Karpas-422 (cell line): ENCODE measurements around the gene GPI. TPM values are rescaled to one million over a fixed set of nuclear protein-coding genes. Genes with fewer than 3 reads are reported as not detected.
"Not testable (repeated sequence)": the region's sequence is repeated elsewhere in the genome, so short reads cannot be mapped to it uniquely, and the experiment has no call there.

Experiments
- DNase-seq: peaks from one replicate; pipeline ENCODE4 v3.0.0-alpha.2; 2015
- H2AFZ ChIP-seq: fragments of 200-600 bp; sonication (generic); 2 replicates; pipeline ENCODE4 v1.6.1; 2014; ENCODE audit warnings: antibody characterized with exemption, low read length, mixed read lengths
- H3K27ac ChIP-seq: fragments of 200-600 bp; sonication (generic); 2 replicates; pipeline ENCODE4 v1.5.1; 2014; ENCODE audit warnings: mild to moderate bottlenecking, low read length, moderate library complexity
- H3K27me3 ChIP-seq: fragments of 200-600 bp; sonication (generic); 2 replicates; pipeline ENCODE4 v1.6.1; 2014; ENCODE audit warnings: low read length, mixed read lengths
- H3K36me3 ChIP-seq: fragments of 200-600 bp; sonication (generic); 2 replicates; pipeline ENCODE4 v1.6.1; 2014; ENCODE audit warnings: low read length, mixed read lengths; ENCODE audit not compliant: insufficient read depth
- H3K4me1 ChIP-seq: fragments of 200-600 bp; sonication (generic); 2 replicates; pipeline ENCODE4 v1.6.1; 2014; ENCODE audit warnings: mild to moderate bottlenecking, low read length, mixed read lengths
- H3K4me2 ChIP-seq: fragments of 200-600 bp; sonication (generic); 2 replicates; pipeline ENCODE4 v1.6.1; 2014; ENCODE audit warnings: low read length, low read depth, mild to moderate bottlenecking; ENCODE audit not compliant: poor library complexity, severe bottlenecking
- H3K4me3 ChIP-seq: fragments of 200-600 bp; sonication (generic); 2 replicates; pipeline ENCODE4 v1.5.1; 2014; ENCODE audit warnings: mild to moderate bottlenecking, antibody characterized with exemption, low read length, mixed read lengths
- H3K79me2 ChIP-seq: fragments of 200-600 bp; sonication (generic); 2 replicates; pipeline ENCODE4 v1.6.1; 2014; ENCODE audit warnings: mild to moderate bottlenecking, low read length, mixed read lengths
- H3K9ac ChIP-seq: fragments of 200-600 bp; sonication (generic); 2 replicates; pipeline ENCODE4 v1.6.0; 2014; ENCODE audit warnings: low read length
- H3K9me2 ChIP-seq: fragments of 200-600 bp; sonication (generic), shearing (Covaris generic); replicated peaks from 2 replicates; pipeline ENCODE4 v1.6.0; 2014; ENCODE audit warnings: mild to moderate bottlenecking, low read length, moderate library complexity; ENCODE audit not compliant: insufficient read depth
- H3K9me3 ChIP-seq: fragments of 300-700, 200-600 bp; sonication (generic); 2 replicates; pipeline ENCODE4 v1.6.1; 2014; ENCODE audit warnings: low read length, mixed read lengths
- H4K20me1 ChIP-seq: fragments of 200-600 bp; sonication (generic); 2 replicates; pipeline ENCODE4 v1.6.1; 2014; ENCODE audit warnings: mild to moderate bottlenecking, antibody characterized with exemption, low read length, low read depth; ENCODE audit not compliant: insufficient read depth
- total RNA-seq: library from RNA; depleted of rRNA; stranded (reverse); fragments of >200 nt; shearing (Covaris generic); gene quantifications from 2 replicates; pipeline ENCODE4 v1.2.3, GENCODE V29; 2014; ENCODE audit warnings: low replicate concordance

Gene GPI
- total RNA-seq, 1 experiment from 2014 or later, result 219 TPM

DNA sequence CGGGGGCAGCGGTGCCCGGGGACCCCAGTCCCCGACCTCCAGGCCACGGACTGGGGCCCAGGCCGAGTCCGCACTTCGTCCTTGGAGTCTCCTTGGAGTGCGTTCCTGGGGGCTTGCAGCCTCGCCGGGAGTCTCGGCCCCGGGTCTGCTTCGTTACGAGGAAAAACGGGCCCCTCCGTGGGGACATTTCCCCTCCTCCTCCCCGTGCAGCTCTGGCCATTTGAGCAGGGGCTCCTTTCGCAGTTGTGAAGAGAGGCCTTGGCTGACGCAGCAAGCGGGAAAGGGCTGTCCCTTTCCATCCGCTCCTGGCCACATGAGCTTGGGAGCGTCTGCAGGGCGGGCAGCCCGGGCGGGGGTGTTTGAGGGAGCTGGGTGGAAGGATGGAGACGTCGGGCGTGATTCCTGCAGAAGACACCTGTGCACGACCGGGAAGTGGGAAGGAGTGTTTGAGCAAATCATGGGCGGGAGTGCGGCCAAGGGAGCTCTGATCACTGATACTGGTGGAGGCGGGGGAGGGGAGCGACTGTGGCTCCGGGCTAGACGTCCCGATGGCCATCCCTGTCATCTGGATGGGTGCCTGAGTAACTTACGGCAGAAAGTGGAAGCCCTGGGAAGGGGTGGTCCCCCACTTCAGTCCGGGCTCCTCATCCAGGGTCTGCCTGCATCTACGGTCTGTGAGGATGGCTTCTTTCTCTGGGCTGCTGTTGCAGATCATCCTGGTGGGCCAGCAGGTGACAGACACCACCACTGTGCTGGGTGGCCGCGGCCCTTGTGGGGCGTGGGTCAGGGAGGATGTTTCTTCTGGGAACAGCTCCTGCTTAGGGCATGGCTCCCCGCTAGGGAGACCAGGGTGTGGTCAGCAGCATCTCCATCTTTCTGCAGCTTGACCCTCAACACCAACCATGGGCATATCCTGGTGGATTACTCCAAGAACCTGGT, 736 bp downstream of the GPI start:
- DNase-seq, result peak; percentile 58

GRCh38 chr19:34366738-34367623, 2.0 kb downstream of the GPI start:
- H3K27me3 ChIP-seq, result no peaks in the 10 kb centered on the region
- H2AFZ ChIP-seq, result no peak overlapping the region
- H3K9me3 ChIP-seq, result no peaks in the 10 kb centered on the region
- H3K4me2 ChIP-seq, result peak overlapping the region; percentile 87
- peak overlapping the region; percentile 100 for H3K9ac ChIP-seq
- H3K79me2 ChIP-seq, result peaks cover 56% of the 10 kb centered on the region
- H4K20me1 ChIP-seq, result peaks cover 23% of the 10 kb centered on the region
- H3K9me2 ChIP-seq, result no peaks in the 10 kb centered on the region
- H3K27ac ChIP-seq, result no peak overlapping the region
- H3K4me1 ChIP-seq, result peaks cover 29% of the 10 kb centered on the region
- peak overlapping the region; percentile 100 for H3K4me3 ChIP-seq
- H3K36me3 ChIP-seq, result peaks cover 42% of the 10 kb centered on the region
- no peak for DNase-seq

More for the DNA sequence above, 736 bp downstream of the GPI start:
- peaks cover 29% of the 10 kb centered on the region for H3K4me1 ChIP-seq
- H4K20me1 ChIP-seq, result peaks cover 23% of the 10 kb centered on the region
- peak overlapping the region; percentile 100 for H3K4me3 ChIP-seq
- peaks cover 49% of the 10 kb centered on the region for H3K79me2 ChIP-seq
- H2AFZ ChIP-seq, result peak overlapping the region; percentile 83; the same call in 1 of the 2 replicates
- no peaks in the 10 kb centered on the region for H3K9me3 ChIP-seq
- peak overlapping the region; percentile 87 for H3K4me2 ChIP-seq
- peak overlapping the region; percentile 72 for H3K27ac ChIP-seq
- H3K27me3 ChIP-seq, result no peaks in the 10 kb centered on the region
- no peaks in the 10 kb centered on the region for H3K9me2 ChIP-seq
- peak overlapping the region; percentile 100 for H3K9ac ChIP-seq
- peaks cover 35% of the 10 kb centered on the region for H3K36me3 ChIP-seq

- Histone ChIP-seq H3K9ac (no peak overlapping the region), H3K36me3 (peaks cover 42% of the 10 kb centered on the region), H3K4me1 (peaks cover 29% of the 10 kb centered on the region), H3K4me2 (no peak overlapping the region), H3K9me3 (no peaks in the 10 kb centered on the region), H3K27me3 (no peaks in the 10 kb centered on the region), H3K79me2 (peaks cover 61% of the 10 kb centered on the region), H3K9me2 (no peaks in the 10 kb centered on the region), H2AFZ (no peak overlapping the region), H3K4me3 (no peak overlapping the region), H3K27ac (no peak overlapping the region), H4K20me1 (peaks cover 23% of the 10 kb centered on the region)
- no peak for DNase-seq
Measured at GRCh38 chr19:34367624-34367957, 2.6 kb downstream of the GPI start.

DNA sequence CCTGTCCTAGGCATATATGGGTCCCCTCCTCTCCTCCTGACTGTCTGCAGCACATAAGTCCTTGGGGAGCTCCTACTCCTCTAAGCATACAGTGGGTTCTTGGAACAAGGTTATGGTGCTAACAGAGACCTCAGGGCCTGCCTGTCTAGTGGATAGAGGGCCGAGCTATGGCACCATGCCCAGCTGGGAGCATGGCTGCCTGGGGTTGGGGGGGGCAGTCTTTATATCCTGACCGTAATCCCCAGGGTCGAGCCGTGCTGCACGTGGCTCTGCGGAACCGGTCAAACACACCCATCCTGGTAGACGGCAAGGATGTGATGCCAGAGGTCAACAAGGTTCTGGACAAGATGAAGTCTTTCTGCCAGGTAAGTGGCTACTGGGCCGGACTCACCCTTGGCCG, 3.3 kb downstream of the GPI start:
- Histone ChIP-seq H4K20me1 (peaks cover 23% of the 10 kb centered on the region), H3K9me2 (no peaks in the 10 kb centered on the region), H3K4me2 (no peak overlapping the region), H3K79me2 (peaks cover 62% of the 10 kb centered on the region), H3K9ac (no peak overlapping the region), H3K27me3 (no peaks in the 10 kb centered on the region), H2AFZ (no peak overlapping the region), H3K36me3 (peaks cover 42% of the 10 kb centered on the region), H3K4me1 (peaks cover 26% of the 10 kb centered on the region), H3K4me3 (no peak overlapping the region), H3K9me3 (no peaks in the 10 kb centered on the region), H3K27ac (no peak overlapping the region)
- DNase-seq, result no peak

- not testable (repeated sequence) for DNase-seq
- peaks cover 43% of the 10 kb centered on the region for H3K36me3 ChIP-seq
Measured at GRCh38 chr19:34369166-34369565, 4.2 kb downstream of the GPI start.

GRCh38 chr19:34370117-34370516, 5.1 kb downstream of the GPI start:
- Histone ChIP-seq H3K27me3 (no peaks in the 10 kb centered on the region), H3K4me2 (no peak overlapping the region), H3K9ac (no peak overlapping the region), H3K27ac (no peak overlapping the region), H2AFZ (no peak overlapping the region), H3K9me3 (no peaks in the 10 kb centered on the region), H3K9me2 (no peaks in the 10 kb centered on the region), H3K4me1 (peaks cover 18% of the 10 kb centered on the region), H4K20me1 (peaks cover 29% of the 10 kb centered on the region), H3K79me2 (peaks cover 73% of the 10 kb centered on the region), H3K4me3 (no peak overlapping the region), H3K36me3 (peaks cover 46% of the 10 kb centered on the region)
- no peak for DNase-seq

More at GRCh38 chr19:34369166-34369565, 4.2 kb downstream of the GPI start:
- not testable (repeated sequence) for H3K4me3 ChIP-seq, H3K4me2 ChIP-seq, H3K27ac ChIP-seq, H3K27me3 ChIP-seq, H3K9me2 ChIP-seq, H2AFZ ChIP-seq, H3K9ac ChIP-seq, H3K9me3 ChIP-seq
- peaks cover 23% of the 10 kb centered on the region for H4K20me1 ChIP-seq
- peaks cover 24% of the 10 kb centered on the region for H3K4me1 ChIP-seq
- H3K79me2 ChIP-seq, result peaks cover 66% of the 10 kb centered on the region

- peaks cover 17% of the 10 kb centered on the region for H3K4me1 ChIP-seq
- peaks cover 27% of the 10 kb centered on the region for H4K20me1 ChIP-seq
- DNase-seq, result no peak
- H3K9ac ChIP-seq, result no peak overlapping the region
- no peak overlapping the region for H3K4me3 ChIP-seq
- H3K27me3 ChIP-seq, result no peaks in the 10 kb centered on the region
- no peak overlapping the region for H3K27ac ChIP-seq
- no peak overlapping the region for H2AFZ ChIP-seq
- peaks cover 50% of the 10 kb centered on the region for H3K36me3 ChIP-seq
- H3K9me2 ChIP-seq, result no peaks in the 10 kb centered on the region
- peaks cover 72% of the 10 kb centered on the region for H3K79me2 ChIP-seq
- no peaks in the 10 kb centered on the region for H3K9me3 ChIP-seq
- H3K4me2 ChIP-seq, result no peak overlapping the region
Measured at GRCh38 chr19:34370983-34371382, 6.0 kb downstream of the GPI start.
